ENCODE results near the gene SLC8B1.
"Not testable (repeated sequence)": the region's sequence is repeated elsewhere in the genome, so short reads cannot be mapped to it uniquely, and the experiment has no call there.

The SLC8B1 gene

GRCh38 chr12:113354192-113354591 is 19.3 kb upstream of the SLC8B1 start:
- DNase-seq (ENCODE audit: low read depth): not testable (repeated sequence)

- no peak for DNase-seq (ENCODE audit: low read depth)
These were observed 16.2 kb upstream of the SLC8B1 start for GRCh38 chr12:113351089-113351488.

- DNase-seq (ENCODE audit: low read depth): no peak
These were observed 14.1 kb upstream of the SLC8B1 start for GRCh38 chr12:113348849-113349536.

GRCh38 chr12:113347892-113348291 is 13.0 kb upstream of the SLC8B1 start:
- no peak for DNase-seq (ENCODE audit: low read depth)

- no peak for DNase-seq (ENCODE audit: low read depth)
These were observed 12.2 kb upstream of the SLC8B1 start for GRCh38 chr12:113347107-113347506.

DNA sequence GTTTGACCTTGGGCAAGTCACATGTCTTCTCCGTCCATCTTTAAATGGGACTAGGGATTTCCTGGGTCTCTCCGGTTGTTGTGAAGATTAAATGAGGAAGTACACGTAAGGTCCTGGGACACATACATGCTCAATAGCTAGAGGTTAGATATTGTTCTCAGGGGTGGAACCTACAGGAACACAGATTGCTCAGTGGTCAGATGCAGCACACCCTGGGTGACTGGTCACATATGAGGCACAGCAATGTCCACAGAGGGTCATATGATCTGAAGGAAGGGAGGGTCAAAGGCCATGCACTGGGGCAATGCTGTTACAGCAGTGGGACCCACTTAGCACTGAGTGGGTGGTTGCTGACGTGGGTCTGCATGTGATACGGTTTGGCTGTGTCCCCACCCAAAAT is 11.4 kb upstream of the SLC8B1 start:
- DNase-seq (ENCODE audit: low read depth): no peak

GRCh38 chr12:113345318-113345717 is 10.4 kb upstream of the SLC8B1 start:
- DNase-seq (ENCODE audit: low read depth): no peak

GRCh38 chr12:113341535-113341934 is 6.6 kb upstream of the SLC8B1 start:
- DNase-seq (ENCODE audit: low read depth): no peak

- no peak for DNase-seq (ENCODE audit: low read depth)
These were observed 5.2 kb upstream of the SLC8B1 start for GRCh38 chr12:113340061-113340460.

DNA sequence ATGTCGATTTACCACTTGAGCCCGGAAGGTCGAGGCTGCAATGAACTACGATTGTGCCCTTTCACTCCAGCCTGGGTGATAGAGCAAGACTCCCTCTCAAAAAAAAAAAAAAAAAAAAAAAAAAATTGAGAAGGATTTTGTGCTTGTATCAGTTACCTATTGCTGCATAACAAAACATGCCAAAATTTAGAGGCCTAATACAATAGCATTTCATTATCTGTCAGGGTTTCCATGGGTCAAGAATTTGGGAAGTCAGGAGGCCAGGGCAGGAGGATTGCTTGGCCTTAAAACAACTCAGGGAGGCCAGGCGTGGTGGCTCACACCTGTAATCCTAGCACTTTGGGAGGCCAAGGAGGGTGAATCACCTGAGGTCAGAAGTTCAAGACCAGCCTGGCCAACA is 4.6 kb upstream of the SLC8B1 start:
- no peak for DNase-seq (ENCODE audit: low read depth)

DNA sequence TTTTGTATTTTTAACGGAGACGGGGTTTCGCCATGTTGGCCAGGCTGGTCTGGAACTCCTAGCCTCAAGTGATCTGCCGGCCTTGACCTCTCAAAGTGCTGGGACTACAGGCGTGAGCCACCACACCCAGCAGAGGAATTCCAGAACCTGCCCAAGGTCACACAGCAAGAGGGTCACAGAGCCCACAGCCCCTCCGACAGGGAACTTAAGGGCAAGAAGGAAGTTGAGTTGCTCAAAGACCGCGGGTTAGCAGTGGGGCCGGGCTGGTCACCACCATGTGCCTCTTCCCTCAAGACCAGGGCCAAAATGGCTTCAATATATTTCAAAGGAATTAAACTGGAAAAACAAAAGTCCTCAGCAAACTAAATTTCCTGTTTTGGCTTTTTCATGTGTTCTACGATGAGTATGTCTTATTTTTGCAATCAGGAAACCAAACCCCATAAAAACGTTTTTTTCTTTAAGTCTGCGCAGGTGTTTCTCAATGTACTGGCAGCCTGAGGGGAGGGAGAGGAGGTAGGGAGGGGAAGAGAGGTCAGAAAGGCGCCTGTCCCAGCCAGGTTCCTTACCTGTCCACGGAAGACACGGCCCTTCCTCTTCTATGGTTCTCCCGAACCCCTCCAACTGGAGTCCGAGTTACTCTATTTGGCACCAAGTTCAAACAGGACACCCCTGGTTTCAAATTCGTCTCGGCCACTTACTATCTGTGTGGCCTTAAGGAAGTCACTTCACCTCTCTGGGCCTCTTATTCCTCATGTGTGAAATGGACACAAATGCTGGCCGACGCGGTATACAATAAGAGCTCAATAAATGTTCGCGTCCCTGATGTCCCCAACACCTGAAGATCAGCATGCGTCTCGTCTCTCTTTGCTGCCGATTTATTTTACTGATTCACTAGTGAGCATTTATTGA is 778 bp downstream of the SLC8B1 start:
- DNase-seq (ENCODE audit: low read depth): no peak

GRCh38 chr12:113333418-113333750 is 1.5 kb downstream of the SLC8B1 start:
- no peak for DNase-seq (ENCODE audit: low read depth)

GRCh38 chr12:113332688-113333417 is 2.1 kb downstream of the SLC8B1 start:
- DNase-seq (ENCODE audit: low read depth): no peak

GRCh38 chr12:113330505-113330904 is 4.4 kb downstream of the SLC8B1 start:
- DNase-seq (ENCODE audit: low read depth): no peak

DNA sequence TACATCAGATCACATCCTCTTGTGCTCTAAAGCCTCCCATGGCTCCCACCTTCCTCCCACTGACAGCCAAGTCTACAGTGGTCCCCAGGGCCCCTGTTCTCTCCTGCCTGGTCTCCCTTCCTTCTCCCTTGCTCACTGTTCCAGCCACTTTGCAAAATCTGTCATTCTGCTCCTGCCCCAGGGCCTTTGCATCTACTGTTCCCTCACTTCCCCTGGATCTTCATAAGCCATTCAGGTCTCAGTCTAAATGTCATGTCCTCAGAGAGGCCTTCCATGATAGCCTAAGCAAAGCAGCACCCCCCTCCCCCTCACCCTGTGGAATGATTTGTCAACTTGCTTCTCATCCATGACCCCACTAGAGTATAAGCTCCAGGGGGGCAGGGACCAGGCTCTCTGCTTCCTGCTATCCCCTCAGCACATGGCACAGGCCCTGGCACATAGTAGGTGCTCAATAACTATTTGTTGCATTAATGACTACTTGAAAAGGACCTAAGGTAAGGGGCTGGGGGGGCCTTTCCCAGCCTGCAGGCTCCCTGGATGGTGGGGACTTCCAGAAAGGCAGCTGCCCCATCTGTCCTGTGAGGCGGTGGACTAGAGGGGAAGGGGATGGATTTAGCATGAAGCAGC is 5.0 kb downstream of the SLC8B1 start:
- DNase-seq (ENCODE audit: low read depth): no peak

- no peak for DNase-seq (ENCODE audit: low read depth)
These were observed 5.7 kb downstream of the SLC8B1 start for GRCh38 chr12:113329022-113329790.

DNA sequence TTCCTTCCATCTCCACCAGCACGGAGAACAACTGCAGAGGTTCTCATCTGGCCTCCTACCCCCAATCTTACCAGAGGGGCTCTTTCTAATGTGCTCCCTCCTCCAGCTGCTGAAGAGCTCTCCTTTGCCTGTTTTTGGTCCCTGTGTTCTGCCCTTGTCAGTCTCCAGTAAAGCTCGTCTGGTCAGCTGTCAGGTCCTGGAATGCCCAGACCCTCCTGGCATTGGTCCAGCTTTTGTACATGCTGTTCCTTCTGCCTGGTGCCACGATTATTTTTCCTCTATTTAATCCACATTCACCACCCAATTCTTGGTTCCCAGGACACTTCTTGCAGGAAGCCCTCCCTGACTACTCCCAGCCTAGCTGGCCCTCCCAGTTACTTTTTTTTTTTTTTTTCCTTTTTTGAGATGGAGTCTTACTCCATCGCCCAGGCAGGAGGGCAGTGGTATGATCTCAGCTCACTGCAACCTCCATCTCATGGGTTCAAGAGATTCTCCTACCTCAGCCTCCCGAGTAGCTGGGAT is 6.5 kb downstream of the SLC8B1 start:
- DNase-seq (ENCODE audit: low read depth): no peak

GRCh38 chr12:113326775-113327395 is 8.0 kb downstream of the SLC8B1 start:
- DNase-seq (ENCODE audit: low read depth): no peak

- no peak for DNase-seq (ENCODE audit: low read depth)
These were observed 9.0 kb downstream of the SLC8B1 start for GRCh38 chr12:113325916-113326315.

DNA sequence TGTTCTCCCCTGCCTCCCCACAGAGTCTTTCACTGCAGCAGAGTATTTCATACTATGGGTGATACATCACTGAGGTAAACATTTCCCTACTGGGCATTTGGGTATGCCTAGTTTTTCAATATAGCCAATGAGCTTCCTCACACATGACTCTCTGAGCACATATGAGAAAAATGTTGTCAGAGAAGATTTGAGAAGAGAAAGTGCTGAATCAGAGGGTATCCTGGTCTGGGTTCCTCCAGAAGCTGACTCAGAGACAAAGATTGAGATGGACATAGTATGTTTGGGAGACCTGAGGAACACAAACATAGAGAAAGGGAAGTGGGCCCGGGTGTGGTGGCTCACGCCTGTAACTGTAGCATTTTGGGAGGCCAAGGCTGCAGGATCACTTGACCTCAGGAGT is 12.6 kb downstream of the SLC8B1 start:
- no peak for DNase-seq (ENCODE audit: low read depth)

DNA sequence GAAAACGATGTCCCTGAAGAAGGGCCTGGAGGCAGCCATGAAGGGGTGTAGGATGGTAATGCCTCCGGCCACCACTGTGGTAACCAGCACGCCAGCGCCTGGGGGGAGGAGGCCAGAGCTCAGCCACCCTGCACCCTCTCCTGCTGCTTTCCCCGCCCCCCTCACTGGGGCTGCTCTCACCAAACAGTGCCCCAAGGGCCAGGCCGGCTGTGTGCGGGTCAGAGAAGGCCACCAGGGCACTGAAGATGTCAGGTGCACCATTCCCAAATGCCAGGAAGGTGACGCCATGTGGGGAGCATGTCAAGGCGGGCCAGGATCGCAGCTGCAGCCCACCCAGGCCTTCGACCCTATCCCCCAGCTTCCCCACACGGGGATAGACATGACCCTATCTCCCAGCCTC is 14.5 kb downstream of the SLC8B1 start:
- no peak for DNase-seq (ENCODE audit: low read depth)

All from activated T-helper 9 cell treated with anti-CD3 and anti-CD28 coated beads, Interleukin-2, amount 50 U/mL, for 16 hours (primary cell).